HG03565 (cell line): ENCODE results near the gene NCSTN.
"Not testable (repeated sequence)": the region's sequence is repeated elsewhere in the genome, so short reads cannot be mapped to it uniquely, and the experiment has no call there.

Source experiments
- ATAC-seq: cut with Tn5 transposase; IDR thresholded peaks from one replicate; pipeline ENCODE4 v1.9.1; 2021; ENCODE audit warnings: mild to moderate bottlenecking, moderate library complexity; ENCODE audit not compliant: unreplicated experiment

The NCSTN gene

GRCh38 chr1:160370561-160371345 lies 27.6 kb downstream of the NCSTN start:
- no peak for ATAC-seq

GRCh38 chr1:160371346-160371631 lies 28.1 kb downstream of the NCSTN start:
- no peak for ATAC-seq

DNA sequence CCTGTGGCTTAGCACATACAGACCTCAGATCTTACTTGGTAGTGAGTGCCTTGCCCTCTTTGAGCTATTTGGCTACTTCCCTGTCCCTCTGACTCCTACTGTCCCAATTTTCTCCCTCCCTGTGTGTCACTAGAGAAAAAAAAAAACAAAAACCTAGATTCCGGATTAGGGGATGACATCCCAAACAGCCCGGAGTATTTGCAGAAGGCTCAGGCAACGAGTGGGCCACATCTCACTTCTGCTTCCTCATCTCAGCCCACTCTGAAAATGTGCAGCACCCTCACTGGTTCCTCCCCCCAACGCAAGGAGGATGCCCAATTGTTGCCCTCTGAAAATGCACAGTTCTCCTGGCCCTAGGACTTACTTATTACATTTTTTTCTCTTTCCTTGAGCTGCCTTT lies 28.6 kb downstream of the NCSTN start:
- no peak for ATAC-seq

GRCh38 chr1:160373696-160374095 lies 30.5 kb downstream of the NCSTN start:
- ATAC-seq: no peak

DNA sequence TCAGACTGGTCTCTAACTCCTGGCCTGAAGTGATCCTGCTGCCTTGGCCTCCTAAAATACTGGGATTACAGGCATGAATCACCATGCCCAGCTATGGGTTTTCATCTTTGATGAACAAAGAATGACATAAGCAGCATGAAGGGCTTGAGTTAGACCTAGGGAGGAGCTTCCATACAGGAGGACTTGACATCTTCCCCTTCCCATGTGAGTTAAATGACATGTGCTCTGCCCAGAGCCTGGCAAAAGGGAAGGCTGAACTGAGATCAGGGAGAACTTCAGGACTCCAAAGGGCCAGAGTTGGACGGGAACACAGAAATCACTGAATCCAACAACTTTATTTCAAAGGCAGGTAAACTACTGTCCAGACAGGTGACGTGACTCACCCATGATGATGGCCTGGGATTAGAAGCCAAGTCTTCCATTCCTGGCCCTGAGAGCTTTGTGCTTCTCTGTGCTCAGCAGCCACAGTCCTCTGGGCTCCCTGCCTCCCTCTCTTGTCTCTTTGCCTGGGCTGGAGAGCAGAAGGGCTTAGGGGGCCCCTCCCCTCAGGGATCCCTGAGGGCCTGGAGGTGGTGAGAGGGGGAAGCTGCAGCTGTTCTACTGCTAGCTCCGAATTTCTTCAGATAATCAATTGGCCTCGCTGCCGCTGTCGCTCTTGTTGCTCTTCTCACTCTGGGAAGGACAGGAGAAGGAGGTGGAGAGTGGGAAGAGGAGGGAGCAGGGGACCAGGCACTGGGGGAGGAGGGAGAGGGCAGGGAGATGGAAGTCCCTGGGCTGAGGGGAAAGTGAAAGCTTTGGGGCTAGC lies 31.3 kb downstream of the NCSTN start:
- no peak for ATAC-seq

DNA sequence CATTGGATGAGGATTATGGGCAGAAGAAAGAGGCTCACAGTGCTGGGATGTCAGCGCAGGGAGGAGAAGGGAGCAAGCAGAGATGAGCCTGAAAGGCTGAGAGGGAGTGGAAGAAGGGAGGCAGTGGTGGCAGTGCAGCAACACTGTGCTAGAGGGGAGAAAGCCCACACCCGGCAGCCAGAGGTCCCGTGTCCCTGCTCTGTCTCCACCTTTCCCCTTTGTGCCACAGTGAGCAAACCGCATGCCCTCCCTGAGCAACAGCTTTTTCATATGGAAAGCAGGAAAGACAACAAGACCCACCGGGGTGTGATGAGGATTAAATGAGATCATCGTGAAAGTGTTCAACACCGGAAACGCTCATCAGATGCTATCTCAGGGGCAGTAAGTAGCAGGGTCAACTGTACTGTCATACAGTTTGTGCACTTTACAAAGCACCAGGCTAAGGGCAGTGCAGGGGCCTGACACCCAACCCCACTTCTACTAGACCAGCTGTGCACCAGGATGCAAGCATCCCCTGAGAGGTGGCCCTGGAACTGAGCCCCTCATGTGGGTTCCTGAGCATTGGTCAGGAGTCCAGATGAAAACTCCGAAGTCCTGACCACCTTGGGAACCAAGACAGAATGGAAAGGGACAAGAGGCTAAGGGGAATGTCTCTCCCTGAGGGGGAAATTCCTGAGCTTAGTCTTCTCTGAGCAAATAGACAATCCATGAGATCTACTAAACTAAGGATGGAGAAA lies 32.8 kb downstream of the NCSTN start:
- ATAC-seq: no peak

DNA sequence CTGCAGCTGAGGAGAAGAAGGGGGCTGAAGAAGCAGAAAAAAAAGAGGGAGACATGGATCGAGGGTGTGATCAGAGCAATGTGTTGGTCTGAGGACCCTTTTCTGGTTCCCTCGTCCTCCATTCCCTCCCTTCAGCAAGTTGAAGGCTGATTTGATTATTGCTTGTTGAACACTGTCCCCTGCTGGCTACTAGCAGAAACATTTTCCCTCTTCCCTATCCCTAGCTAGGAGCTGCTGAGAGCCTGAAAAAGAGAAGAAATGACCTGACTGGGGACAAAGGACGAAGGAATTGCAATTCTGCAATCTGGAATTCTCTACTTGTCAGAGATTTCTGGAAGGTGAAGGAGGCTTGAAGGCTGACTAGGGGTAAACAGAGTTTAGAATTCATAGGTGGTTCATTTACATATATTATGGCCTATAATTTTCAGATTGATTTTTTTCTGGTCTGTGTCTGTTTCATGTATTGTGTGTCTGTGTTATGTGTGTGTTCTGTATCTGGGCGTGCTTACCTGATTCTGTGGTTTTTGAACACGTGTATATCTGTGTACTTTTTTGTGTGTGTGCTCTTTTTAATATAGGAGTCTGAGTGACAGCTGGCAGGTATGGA lies 33.4 kb downstream of the NCSTN start:
- peak; percentile 46 for ATAC-seq

DNA sequence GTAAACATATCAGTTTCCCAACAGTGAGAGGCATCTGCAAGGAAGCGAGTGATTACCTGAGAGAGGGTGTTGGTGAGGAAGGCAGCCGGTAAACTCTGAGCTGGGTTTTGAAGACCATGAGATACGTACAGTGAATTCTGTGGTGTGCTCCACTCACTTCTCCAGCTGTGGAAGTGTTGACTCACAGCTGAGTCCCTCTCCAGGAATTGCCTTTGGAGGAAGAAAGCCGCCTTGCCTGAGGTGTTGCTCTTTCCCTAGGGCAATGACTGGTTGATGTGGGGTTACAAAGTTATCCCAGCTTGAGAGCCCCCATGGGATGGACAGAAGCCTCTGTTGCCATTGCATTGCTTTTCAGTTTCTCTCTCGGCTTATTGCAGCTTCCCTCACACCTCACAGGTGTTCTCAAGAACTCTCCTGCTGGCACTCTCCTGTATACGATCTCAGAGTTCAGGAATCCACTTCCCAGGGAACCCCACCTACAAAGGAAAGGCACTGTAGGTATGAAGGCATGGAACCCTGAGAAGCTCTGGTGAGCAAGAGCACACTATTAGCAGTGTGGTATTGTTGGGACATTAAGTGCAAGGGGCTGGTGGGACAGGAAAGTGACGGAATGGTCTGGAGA lies 34.5 kb downstream of the NCSTN start:
- no peak for ATAC-seq

DNA sequence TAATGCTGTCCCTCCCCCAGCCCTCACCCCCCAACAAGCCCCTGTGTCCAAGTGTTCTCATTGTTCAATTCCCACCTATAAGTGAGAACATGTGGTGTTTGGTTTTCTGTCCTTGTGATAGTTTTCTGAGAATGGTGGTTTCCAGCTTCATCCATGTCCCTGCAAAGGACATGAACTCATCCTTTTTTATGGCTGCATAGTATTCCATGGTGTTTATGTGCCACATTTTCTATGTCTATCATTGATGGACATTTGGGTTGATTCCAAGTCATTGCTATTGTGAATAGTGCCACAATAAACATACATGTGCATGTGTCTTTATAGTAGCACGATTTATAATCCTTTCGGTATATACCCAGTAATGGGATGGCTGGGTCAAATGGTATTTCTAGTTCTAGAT lies 41.6 kb downstream of the NCSTN start:
- ATAC-seq: not testable (repeated sequence)

GRCh38 chr1:160388406-160388805 lies 45.2 kb downstream of the NCSTN start:
- not testable (repeated sequence) for ATAC-seq

DNA sequence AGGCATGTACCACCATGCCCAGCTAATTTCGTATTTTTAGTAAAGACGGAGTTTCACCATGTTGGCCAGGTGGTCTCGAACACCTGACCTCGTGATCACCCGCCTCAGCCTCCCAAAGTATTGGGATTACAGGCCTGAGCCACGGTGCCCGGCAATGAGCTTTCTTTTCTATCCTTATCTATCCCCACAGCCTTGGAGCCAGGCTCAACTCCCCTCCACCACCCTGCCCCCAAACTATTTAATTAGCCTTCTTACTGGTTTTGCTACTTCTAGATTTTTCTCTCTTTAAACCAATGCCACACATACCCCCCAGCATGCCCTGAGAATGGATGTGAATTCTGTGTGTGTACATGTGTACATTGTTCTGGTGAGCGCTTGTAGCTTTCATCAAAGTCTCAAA lies 51.5 kb downstream of the NCSTN start:
- no peak for ATAC-seq

DNA sequence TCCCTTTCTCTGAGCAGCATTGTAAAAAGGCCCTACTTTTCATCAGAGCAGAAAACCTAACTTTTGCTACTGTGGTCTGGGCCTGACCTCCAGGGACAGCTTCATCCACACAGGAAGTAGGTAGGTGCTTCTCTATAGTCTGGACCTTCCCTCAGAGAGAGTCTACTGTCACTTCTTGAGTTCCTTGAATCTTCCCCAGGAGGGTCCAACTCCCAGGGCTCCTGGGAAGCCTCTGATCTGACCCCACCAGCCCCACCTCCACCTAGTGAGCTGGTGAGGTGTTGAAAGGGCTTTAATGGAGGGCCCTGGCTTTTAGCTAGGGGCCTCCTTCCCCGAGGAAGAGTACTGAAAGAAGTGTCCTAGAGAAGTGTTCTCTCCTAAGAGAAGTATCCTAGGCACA lies 54.5 kb downstream of the NCSTN start:
- ATAC-seq: no peak

GRCh38 chr1:160398823-160399222 lies 55.6 kb downstream of the NCSTN start:
- no peak for ATAC-seq

- no peak for ATAC-seq
These were observed 56.5 kb downstream of the NCSTN start for GRCh38 chr1:160399544-160400222.

- ATAC-seq: no peak
These were observed 57.1 kb downstream of the NCSTN start, which contains the start of gene VANGL2 for GRCh38 chr1:160400223-160400645. Gene VANGL2, plus strand, starts transcription at chr1:160400564. Its CDS starts 15,274 bp downstream, at chr1:160415838.

DNA sequence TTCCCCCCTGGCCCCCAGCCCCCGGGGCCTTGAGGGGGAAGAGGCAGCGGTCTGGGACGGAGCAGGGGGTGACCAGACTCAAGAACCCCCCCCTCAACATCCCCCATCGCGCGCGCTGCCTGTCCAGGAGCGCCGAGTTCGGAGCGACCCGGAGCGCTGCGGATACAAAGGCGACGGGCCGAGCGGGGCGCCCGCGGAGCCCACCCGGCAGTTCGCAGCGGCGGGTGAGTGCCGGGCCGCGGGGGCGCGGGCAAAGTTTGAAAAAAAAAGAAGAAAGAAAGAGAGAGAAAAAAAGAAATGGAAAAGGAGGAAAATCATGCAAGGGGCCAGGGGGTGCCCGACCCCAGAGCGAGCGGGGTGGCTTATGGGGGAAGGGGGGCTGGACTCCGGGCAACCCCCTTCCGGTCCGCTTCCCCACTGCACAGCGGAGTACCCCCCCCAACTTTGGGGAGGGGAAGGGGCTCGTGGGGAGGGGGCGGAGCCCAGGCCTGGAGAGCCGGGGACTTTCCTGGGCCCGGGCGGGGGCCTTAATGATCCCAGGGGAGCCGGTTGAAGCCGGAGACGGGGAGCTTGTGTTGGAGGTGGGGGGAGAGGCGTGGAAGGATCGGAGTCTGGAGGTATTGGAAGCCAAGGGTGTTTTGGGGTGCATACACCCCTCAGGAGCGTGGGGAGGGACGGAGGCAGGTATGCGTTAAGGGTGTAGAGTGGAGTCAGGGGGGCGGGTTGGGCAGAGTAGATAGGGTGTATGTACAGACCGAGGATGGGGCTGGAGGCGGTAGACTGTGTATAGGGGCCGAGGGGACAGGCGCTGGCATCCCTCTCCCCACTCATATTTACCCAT lies 57.7 kb downstream of the NCSTN start:
- ATAC-seq: no peak

GRCh38 chr1:160401487-160401805 lies 58.3 kb downstream of the NCSTN start:
- no peak for ATAC-seq

- no peak for ATAC-seq
These were observed 59.0 kb downstream of the NCSTN start for GRCh38 chr1:160402001-160402795.

DNA sequence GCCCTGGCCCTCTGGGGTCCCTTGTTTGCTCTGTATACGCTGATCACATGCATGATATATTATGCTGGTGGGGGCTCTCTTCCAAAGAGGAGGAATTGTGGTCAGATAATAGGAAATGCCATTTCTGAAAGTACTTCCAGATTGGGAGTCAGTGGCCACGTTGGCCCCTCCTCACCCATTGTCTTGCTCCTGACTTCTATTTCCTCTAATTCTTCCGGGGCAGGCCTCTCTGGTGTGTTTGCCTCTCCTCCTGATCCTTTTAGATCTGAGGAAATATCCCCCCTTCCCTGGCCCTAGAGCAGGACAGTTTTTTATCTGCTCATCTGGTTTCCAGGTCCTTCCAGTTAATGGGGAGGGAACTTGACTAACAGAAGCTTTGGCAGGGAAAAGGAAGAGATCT lies 60.1 kb downstream of the NCSTN start:
- ATAC-seq: no peak
